ENCODE data around the gene DOCK9.

DOCK9 gene

GRCh38 chr13:98938801-98939200, 39.1 kb downstream of the DOCK9 start:
- H3K4me1 ChIP-seq (ENCODE audit: control insufficient read depth, insufficient read depth, low read length), result no peaks in the 10 kb centered on the region
- no peaks in the 10 kb centered on the region for H3K9me3 ChIP-seq (ENCODE audit: control insufficient read depth, low read length)

GRCh38 chr13:98937911-98938381, 39.9 kb downstream of the DOCK9 start:
- Histone ChIP-seq H3K36me3 (ENCODE audit: control insufficient read depth, insufficient read depth, low read length) (no peaks in the 10 kb centered on the region), H3K9ac (ENCODE audit: low read length) (no peak overlapping the region), H3K27me3 (ENCODE audit: control insufficient read depth, insufficient read depth, low read length) (no peaks in the 10 kb centered on the region), H3K4me3 (ENCODE audit: low read length) (no peak overlapping the region), H3K4me1 (ENCODE audit: control insufficient read depth, insufficient read depth, low read length) (no peaks in the 10 kb centered on the region), H3K9me3 (ENCODE audit: control insufficient read depth, low read length) (no peaks in the 10 kb centered on the region)

More at GRCh38 chr13:98938801-98939200, 39.1 kb downstream of the DOCK9 start:
- no peaks in the 10 kb centered on the region for H3K27me3 ChIP-seq (ENCODE audit: control insufficient read depth, insufficient read depth, low read length)
- H3K4me3 ChIP-seq (ENCODE audit: low read length), result no peak overlapping the region
- H3K36me3 ChIP-seq (ENCODE audit: control insufficient read depth, insufficient read depth, low read length), result no peaks in the 10 kb centered on the region
- no peak overlapping the region for H3K9ac ChIP-seq (ENCODE audit: low read length)

GRCh38 chr13:98934243-98934642, 43.6 kb downstream of the DOCK9 start:
- H3K9me3 ChIP-seq (ENCODE audit: control insufficient read depth, low read length), result no peaks in the 10 kb centered on the region

GRCh38 chr13:98930151-98930591, 47.7 kb downstream of the DOCK9 start:
- Histone ChIP-seq H3K27me3 (ENCODE audit: control insufficient read depth, insufficient read depth, low read length) (no peaks in the 10 kb centered on the region), H3K9ac (ENCODE audit: low read length) (no peak overlapping the region), H3K9me3 (ENCODE audit: control insufficient read depth, low read length) (no peaks in the 10 kb centered on the region), H3K4me3 (ENCODE audit: low read length) (no peak overlapping the region), H3K4me1 (ENCODE audit: control insufficient read depth, insufficient read depth, low read length) (no peaks in the 10 kb centered on the region), H3K36me3 (ENCODE audit: control insufficient read depth, insufficient read depth, low read length) (no peaks in the 10 kb centered on the region)

More at GRCh38 chr13:98934243-98934642, 43.6 kb downstream of the DOCK9 start:
- no peaks in the 10 kb centered on the region for H3K4me1 ChIP-seq (ENCODE audit: control insufficient read depth, insufficient read depth, low read length)
- H3K4me3 ChIP-seq (ENCODE audit: low read length), result no peak overlapping the region
- no peak overlapping the region for H3K9ac ChIP-seq (ENCODE audit: low read length)
- H3K27me3 ChIP-seq (ENCODE audit: control insufficient read depth, insufficient read depth, low read length), result no peaks in the 10 kb centered on the region
- no peaks in the 10 kb centered on the region for H3K36me3 ChIP-seq (ENCODE audit: control insufficient read depth, insufficient read depth, low read length)

GRCh38 chr13:98927951-98928927, 49.6 kb downstream of the DOCK9 start:
- no peaks in the 10 kb centered on the region for H3K4me1 ChIP-seq (ENCODE audit: control insufficient read depth, insufficient read depth, low read length)
- no peak overlapping the region for H3K9ac ChIP-seq (ENCODE audit: low read length)
- H3K4me3 ChIP-seq (ENCODE audit: low read length), result no peak overlapping the region
- no peaks in the 10 kb centered on the region for H3K9me3 ChIP-seq (ENCODE audit: control insufficient read depth, low read length)
- no peaks in the 10 kb centered on the region for H3K36me3 ChIP-seq (ENCODE audit: control insufficient read depth, insufficient read depth, low read length)
- no peaks in the 10 kb centered on the region for H3K27me3 ChIP-seq (ENCODE audit: control insufficient read depth, insufficient read depth, low read length)

GRCh38 chr13:98925949-98926348, 51.9 kb downstream of the DOCK9 start:
- no peaks in the 10 kb centered on the region for H3K9me3 ChIP-seq (ENCODE audit: control insufficient read depth, low read length)
- H3K9ac ChIP-seq (ENCODE audit: low read length), result no peak overlapping the region
- H3K4me1 ChIP-seq (ENCODE audit: control insufficient read depth, insufficient read depth, low read length), result no peaks in the 10 kb centered on the region
- H3K27me3 ChIP-seq (ENCODE audit: control insufficient read depth, insufficient read depth, low read length), result no peaks in the 10 kb centered on the region
- peaks cover 9% of the 10 kb centered on the region for H3K36me3 ChIP-seq (ENCODE audit: control insufficient read depth, insufficient read depth, low read length)
- H3K4me3 ChIP-seq (ENCODE audit: low read length), result no peak overlapping the region

GRCh38 chr13:98923641-98924397, 54.0 kb downstream of the DOCK9 start:
- Histone ChIP-seq H3K36me3 (ENCODE audit: control insufficient read depth, insufficient read depth, low read length) (peaks cover 9% of the 10 kb centered on the region), H3K9ac (ENCODE audit: low read length) (no peak overlapping the region), H3K4me3 (ENCODE audit: low read length) (no peak overlapping the region), H3K4me1 (ENCODE audit: control insufficient read depth, insufficient read depth, low read length) (no peaks in the 10 kb centered on the region), H3K9me3 (ENCODE audit: control insufficient read depth, low read length) (no peaks in the 10 kb centered on the region), H3K27me3 (ENCODE audit: control insufficient read depth, insufficient read depth, low read length) (no peaks in the 10 kb centered on the region)

- H3K9ac ChIP-seq (ENCODE audit: low read length), result no peak overlapping the region
- no peaks in the 10 kb centered on the region for H3K4me1 ChIP-seq (ENCODE audit: control insufficient read depth, insufficient read depth, low read length)
Observed at GRCh38 chr13:98922306-98922705, 55.6 kb downstream of the DOCK9 start.

GRCh38 chr13:98921786-98922185, 56.1 kb downstream of the DOCK9 start:
- H3K9ac ChIP-seq (ENCODE audit: low read length), result no peak overlapping the region

More at GRCh38 chr13:98922306-98922705, 55.6 kb downstream of the DOCK9 start:
- Histone ChIP-seq H3K36me3 (ENCODE audit: control insufficient read depth, insufficient read depth, low read length) (peaks cover 9% of the 10 kb centered on the region), H3K27me3 (ENCODE audit: control insufficient read depth, insufficient read depth, low read length) (no peaks in the 10 kb centered on the region), H3K9me3 (ENCODE audit: control insufficient read depth, low read length) (no peaks in the 10 kb centered on the region), H3K4me3 (ENCODE audit: low read length) (no peak overlapping the region)

GRCh38 chr13:98921015-98921580, 56.8 kb downstream of the DOCK9 start:
- Histone ChIP-seq H3K4me3 (ENCODE audit: low read length) (no peak overlapping the region), H3K9me3 (ENCODE audit: control insufficient read depth, low read length) (no peaks in the 10 kb centered on the region), H3K9ac (ENCODE audit: low read length) (no peak overlapping the region), H3K36me3 (ENCODE audit: control insufficient read depth, insufficient read depth, low read length) (peaks cover 9% of the 10 kb centered on the region), H3K27me3 (ENCODE audit: control insufficient read depth, insufficient read depth, low read length) (no peaks in the 10 kb centered on the region), H3K4me1 (ENCODE audit: control insufficient read depth, insufficient read depth, low read length) (no peaks in the 10 kb centered on the region)

More at GRCh38 chr13:98921786-98922185, 56.1 kb downstream of the DOCK9 start:
- H3K4me3 ChIP-seq (ENCODE audit: low read length), result no peak overlapping the region
- no peaks in the 10 kb centered on the region for H3K27me3 ChIP-seq (ENCODE audit: control insufficient read depth, insufficient read depth, low read length)
- no peaks in the 10 kb centered on the region for H3K9me3 ChIP-seq (ENCODE audit: control insufficient read depth, low read length)
- H3K36me3 ChIP-seq (ENCODE audit: control insufficient read depth, insufficient read depth, low read length), result peaks cover 9% of the 10 kb centered on the region
- H3K4me1 ChIP-seq (ENCODE audit: control insufficient read depth, insufficient read depth, low read length), result no peaks in the 10 kb centered on the region

GRCh38 chr13:98919566-98919965, 58.3 kb downstream of the DOCK9 start:
- no peaks in the 10 kb centered on the region for H3K27me3 ChIP-seq (ENCODE audit: control insufficient read depth, insufficient read depth, low read length)
- no peaks in the 10 kb centered on the region for H3K4me1 ChIP-seq (ENCODE audit: control insufficient read depth, insufficient read depth, low read length)
- H3K9me3 ChIP-seq (ENCODE audit: control insufficient read depth, low read length), result no peaks in the 10 kb centered on the region
- H3K4me3 ChIP-seq (ENCODE audit: low read length), result no peak overlapping the region
- H3K9ac ChIP-seq (ENCODE audit: low read length), result no peak overlapping the region
- H3K36me3 ChIP-seq (ENCODE audit: control insufficient read depth, insufficient read depth, low read length), result peaks cover 9% of the 10 kb centered on the region
